NB4 (cell line): ENCODE measurements around the gene RRP12.

Experiments used
- MYC ChIP-seq: IDR thresholded peaks from 2 replicates; pipeline ENCODE4 v1.6.1; 2011; ENCODE audit warnings: low read depth, low read length
- POLR2A ChIP-seq: IDR thresholded peaks from 2 replicates; pipeline ENCODE4 v1.6.1; 2011; ENCODE audit warnings: mild to moderate bottlenecking; ENCODE audit not compliant: insufficient read length; ENCODE audit errors: extremely low read depth
- TF ChIP-seq, protein P1 (sequence below): IDR thresholded peaks from one replicate; pipeline ENCODE4 v1.5.1; 2012; ENCODE audit warnings: low read depth, low read length
- TF ChIP-seq, protein P2 (sequence below): IDR thresholded peaks from 2 replicates; pipeline ENCODE4 v1.6.1; 2011; ENCODE audit warnings: low read depth, low read length

DNA sequence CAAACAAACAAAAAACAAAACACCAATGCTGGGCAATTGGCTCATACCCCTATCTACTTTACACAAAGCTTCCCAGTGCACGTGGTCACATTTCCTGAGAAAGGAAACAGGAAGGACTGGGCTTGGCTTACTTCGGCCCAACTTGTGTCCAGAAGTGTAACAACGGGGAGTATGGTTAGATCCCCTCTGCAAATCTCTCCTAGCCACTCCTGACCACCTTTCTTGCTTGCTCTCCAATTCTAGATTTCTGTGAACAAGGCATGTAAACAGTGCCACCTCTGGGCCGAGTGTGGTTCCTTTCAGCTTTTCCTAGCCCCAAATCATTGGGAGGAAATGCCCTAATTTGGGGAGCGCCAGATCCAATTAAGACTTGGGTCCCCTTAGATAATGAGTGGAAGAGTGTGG lies 45.6 kb downstream of the RRP12 start:
- TF ChIP-seq, protein P1, sequence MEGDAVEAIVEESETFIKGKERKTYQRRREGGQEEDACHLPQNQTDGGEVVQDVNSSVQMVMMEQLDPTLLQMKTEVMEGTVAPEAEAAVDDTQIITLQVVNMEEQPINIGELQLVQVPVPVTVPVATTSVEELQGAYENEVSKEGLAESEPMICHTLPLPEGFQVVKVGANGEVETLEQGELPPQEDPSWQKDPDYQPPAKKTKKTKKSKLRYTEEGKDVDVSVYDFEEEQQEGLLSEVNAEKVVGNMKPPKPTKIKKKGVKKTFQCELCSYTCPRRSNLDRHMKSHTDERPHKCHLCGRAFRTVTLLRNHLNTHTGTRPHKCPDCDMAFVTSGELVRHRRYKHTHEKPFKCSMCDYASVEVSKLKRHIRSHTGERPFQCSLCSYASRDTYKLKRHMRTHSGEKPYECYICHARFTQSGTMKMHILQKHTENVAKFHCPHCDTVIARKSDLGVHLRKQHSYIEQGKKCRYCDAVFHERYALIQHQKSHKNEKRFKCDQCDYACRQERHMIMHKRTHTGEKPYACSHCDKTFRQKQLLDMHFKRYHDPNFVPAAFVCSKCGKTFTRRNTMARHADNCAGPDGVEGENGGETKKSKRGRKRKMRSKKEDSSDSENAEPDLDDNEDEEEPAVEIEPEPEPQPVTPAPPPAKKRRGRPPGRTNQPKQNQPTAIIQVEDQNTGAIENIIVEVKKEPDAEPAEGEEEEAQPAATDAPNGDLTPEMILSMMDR = no peak
- TF ChIP-seq POLR2A (no peak), MYC (no peak)
- TF ChIP-seq, protein P2, sequence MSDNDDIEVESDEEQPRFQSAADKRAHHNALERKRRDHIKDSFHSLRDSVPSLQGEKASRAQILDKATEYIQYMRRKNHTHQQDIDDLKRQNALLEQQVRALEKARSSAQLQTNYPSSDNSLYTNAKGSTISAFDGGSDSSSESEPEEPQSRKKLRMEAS = no peak
